Muscle of arm (tissue), 12 donors: ENCODE data around the gene WWOX. TPM values are rescaled to one million over a fixed set of nuclear protein-coding genes. Genes with fewer than 3 reads are reported as not detected.

Experiments used
- DNase-seq: peaks from one replicate; pipeline ENCODE4 v3.0.0-alpha.2; 2013
- polyA plus RNA-seq, 12 donors: library from polyadenylated mRNA; unstranded; fragments of 120-200 nt; gene quantifications; one replicate each; pipeline ENCODE4 v1.2.1, GENCODE V29; 2013; ENCODE audit not compliant: insufficient read length in 12 of 12

Gene WWOX
- polyA plus RNA-seq, 12 donors = 7.4 to 17.2 (median 10.9) TPM; not detected in 2

DNA sequence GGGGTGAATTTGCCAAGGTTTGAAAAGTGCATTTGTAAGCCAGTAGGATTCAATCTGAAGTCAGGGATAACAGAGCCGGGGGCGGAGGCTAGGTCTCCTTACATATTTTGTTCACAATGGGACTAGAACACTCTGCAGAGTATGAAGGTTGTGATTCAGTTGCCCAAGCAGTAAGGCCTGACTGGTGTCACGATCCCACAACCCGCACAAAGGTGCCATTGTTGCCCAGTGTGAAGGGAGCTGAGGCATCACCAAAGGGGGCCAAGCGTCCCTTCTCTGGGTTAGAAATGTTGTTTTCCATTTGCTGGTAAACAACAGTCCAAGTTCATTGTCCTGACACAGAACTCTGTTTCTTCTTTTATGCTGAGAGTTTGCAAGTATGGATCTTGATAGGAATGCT lies 1029.3 kb downstream of the WWOX start:
- DNase-seq = no peak

DNA sequence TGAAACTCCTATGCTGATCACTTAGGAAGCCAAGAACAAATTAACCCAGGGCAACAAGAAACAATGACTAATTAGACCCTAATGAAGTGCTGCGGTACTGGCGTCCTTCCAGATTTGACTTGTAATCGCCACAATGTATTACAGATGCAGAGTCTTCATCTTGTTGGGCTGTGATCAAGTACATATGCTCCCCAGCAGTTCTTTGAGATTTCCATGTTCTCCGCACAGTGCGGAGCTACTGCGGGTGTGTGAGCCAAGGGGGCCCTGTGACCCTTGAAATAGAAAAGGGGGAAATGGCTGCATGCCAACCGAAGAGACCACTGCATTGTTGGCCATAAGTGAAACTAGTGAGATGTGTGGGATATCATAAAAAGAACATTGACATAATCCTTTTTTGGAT lies 1031.2 kb downstream of the WWOX start:
- DNase-seq = no peak

DNA sequence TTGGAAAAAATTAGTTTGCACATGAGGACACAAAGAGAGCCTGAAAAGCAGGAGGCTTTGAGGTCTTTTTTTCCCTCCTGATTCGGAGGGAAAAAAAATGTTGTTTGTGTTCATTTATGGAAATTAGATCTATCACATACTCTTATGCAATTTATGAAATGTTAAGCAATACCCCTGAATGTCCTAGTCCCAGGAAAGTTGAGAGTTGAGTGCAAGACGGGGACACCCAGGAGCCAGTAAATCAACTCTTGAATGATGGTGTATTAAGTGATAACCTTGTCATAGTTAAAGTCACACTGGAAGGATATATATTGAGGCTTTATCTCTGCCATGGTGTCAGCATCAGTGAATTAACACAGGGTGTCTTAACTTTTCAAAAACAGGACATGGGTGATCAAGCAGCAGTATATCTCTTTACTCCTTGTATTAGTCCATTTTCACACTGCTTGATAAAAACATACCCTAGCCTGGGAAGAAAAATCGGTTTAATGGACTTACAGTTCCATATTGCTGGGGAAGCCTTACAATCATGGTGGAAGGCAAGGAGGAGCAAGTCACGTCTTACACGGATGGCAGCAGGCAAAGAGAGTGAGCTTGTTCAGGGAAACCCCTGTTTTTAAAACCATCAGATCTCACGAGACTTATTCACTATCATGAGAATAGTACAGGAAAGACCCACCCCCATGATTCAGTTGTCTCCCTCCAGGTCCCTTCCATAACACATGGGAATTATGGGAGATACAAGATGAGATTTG lies 1032.0 kb downstream of the WWOX start:
- no peak for DNase-seq

DNA sequence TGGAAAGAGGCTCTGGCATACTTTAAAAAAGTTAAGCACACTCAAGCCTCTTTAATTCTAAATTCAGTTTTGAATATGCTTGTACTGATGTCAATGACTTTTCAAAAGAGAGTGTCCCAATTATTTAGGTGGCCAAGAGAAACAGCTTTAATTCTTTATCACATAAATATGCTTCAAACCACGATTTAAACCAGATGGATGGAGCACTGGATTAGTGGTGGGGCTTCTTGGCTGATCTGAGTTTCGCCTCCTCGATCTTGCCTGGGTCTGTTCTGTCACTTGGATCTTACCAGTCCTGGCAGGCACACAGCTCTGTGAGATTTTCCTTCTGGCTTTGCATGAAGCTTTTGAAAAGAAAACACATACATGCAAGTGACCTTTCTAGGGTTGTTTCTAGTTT lies 1033.2 kb downstream of the WWOX start:
- DNase-seq = peak; percentile 53

DNA sequence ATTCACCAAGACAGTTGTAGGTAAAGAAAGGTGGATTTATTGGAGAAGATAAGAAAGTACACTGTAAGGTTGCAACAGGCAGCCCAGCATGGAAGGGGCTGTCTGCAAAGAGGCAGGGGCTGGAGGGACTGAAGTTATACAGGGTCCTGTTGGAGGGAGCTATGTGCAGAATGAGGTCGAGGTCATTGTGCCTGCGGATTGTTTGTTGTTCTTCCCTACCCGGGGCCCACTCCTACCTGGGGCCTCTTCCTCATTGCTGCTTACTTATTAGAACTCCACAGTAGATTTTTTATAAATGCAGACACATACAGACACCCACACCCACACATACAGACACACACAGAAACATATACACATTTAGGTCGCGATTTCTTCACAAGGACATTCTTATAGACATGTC lies 1034.8 kb downstream of the WWOX start:
- no peak for DNase-seq

DNA sequence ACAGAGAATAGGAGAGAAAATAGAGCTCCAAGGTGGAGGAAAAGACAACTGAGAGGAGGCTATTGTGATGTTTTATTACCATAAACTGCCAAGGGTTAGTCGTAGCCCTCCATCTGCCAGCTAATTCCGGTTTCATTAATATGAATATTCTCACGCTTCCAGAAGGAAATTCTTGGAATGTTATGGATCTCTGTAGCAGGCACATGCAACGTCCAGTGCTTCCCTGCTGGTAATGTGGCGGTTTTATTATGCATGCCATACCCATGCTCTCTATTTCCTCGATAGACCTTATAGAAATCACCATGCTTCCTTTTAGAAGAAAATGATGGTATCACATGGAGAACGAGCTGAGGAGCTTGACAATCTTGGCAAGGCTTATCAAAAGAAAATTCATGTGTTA lies 1037.5 kb downstream of the WWOX start:
- DNase-seq = no peak

DNA sequence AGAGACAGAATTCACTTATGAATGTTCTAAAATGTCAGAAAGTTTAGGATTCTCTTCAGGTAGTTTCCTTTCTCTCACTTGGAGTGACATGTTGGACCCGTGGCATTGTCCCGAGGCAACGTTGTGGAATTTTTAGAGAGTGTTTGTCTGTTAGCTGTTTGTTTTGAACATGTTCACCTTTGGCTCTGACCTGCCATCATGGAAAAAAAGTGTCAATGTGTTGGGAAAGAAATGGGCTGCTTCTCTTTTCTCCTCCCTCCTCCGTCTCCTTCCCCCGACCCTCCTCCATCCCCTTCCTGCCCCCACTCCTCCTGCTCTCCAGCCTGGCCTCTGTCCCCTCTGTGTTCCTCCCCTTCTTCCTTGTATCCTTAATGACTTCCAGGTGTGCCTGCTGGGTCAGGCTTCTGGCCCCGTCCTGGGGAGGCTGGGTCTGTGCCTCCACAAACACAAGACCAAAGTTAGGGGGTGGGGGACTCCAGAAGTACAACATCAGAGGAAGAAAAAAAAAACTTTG lies 1038.0 kb downstream of the WWOX start:
- no peak for DNase-seq

DNA sequence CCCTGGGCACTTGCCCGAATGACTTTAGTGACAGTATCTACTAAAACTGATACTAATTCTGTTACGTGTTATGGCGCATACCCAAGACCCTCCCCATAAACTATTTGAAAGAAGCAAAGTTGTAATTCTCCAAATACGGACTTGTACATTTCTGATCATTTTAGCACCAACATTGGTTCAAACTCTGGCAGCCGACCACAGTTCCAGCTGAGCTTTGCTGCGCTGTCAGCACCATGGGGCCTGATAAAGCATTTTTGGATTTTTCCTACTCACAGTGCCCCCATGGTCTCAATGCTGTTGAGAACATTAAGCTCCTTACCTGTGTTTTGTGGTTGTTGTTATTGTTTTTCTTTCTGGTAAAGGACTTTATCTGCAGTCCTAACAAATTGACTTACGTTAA lies 1040.3 kb downstream of the WWOX start:
- no peak for DNase-seq

DNA sequence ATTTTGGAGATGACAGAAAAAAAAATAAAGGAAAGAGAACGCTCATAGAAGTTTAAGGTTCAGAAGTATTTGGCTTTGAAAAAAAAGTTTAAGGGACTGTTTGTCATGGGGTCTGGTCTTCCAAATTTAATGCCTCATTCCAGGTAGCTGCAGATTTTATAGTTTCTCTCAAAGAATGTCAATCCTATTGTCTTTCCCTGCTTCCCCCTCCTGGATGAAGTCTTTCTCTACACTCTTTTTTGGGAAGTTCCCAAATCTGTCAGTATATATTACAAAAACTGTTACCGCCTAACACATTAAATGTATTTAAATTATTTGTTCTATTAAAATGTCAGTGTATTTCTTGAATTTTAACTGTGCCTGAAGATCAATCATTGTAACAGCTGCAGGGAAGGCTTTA lies 1043.6 kb downstream of the WWOX start:
- no peak for DNase-seq

DNA sequence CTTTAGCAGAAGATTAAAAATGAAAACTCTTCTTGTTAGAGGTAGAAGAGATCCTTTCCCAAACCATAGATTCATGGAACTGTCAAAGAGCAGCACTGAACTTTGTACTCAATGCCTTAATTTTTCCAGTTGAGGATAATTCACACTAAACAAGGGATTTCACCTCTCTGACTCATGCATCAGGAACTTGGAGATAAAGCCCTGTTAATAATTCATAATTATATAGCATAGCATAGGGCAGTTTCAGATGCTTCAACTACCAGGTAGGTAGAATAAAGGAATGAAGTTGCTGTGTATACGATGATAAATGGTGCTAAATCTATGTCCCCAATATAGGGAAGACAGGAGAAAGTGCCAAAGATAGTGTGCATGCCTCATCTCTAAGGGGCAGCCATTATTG lies 1050.7 kb downstream of the WWOX start:
- no peak for DNase-seq

DNA sequence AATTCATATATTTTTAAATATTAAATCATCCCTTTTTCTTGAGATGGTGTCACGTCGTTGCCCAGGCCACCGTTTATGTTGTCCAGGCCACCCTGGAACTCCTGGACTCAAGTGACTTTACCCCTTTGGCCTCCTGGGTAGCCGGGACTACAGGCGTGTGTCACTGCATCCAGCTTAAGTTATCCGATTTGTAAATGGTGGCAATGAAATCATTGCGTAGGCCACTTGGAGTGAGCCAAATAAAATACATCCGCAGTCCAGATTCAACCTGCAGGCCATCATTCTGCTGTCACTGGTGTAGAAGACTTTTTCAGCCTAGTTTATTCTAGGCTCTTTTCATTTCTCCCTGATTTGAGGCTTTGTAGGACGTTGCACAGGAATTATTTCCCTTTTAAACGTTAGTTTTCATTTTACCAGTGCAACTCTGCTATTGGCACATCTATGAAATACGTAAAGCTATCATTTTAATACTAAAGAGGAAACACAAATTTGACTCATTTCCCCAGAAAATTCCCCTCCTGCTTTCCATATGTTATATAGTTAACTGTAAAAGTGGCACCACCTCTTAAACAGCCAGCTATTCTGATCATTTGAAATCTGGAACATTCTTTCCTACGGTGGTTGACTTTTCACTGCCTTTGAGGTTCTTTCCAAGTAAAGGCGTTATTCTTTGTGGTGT lies 1051.3 kb downstream of the WWOX start:
- no peak for DNase-seq

DNA sequence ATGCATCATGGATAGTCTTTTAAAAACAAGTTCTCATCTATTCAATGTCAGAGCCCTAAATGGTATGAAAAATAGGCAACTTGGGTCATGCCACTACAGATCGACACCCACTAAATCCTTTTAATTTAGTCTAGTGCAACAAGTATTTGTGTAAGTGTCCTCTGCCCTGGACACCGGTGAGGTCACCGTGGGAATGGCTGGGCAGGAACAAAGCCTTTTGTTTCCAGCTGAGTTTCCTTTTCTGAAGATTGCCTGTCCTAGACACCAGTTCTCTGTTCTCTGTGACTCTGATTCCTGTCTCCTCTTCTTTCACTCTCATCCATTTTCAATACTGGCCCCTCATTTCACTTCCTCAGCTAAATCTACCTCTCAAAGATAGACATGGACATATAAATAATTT lies 1054.6 kb downstream of the WWOX start:
- no peak for DNase-seq

DNA sequence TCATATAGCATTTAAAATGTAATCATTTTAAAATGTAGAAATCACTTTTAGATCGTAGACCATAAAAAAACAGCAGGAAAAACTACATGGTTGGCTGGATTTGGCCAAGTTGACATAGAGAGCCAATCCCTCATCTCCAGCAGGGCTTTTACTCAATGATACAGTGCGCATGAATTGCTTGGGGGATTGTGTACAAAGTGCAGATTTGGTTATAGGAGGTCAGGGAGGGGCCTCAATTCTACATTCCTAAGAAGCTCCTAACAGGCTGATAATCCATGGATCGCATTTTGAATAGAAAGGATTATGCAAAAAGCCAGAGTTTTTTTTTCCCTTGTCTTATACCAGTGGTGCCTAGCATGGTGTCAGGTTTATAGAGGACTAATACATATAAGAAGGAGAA lies 1056.0 kb downstream of the WWOX start:
- DNase-seq = no peak

DNA sequence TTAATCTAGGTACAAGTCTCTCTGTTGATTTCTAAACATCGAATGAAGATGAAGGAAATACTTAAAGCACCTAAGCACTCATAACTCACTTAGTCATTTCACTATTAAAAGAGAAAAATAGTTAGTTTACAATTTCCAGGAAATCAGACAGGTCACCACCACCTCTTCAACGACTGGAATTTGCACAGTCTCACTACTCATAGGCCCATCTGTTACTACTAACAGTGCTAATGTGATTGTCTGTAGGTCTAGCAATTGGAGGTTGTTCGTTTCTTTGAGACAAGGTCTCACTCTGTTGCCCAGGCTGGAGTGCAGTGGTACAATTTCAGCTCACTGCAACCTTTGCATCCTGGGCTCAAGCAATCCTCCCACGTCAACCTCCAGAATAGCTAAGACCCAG lies 1056.5 kb downstream of the WWOX start:
- no peak for DNase-seq

DNA sequence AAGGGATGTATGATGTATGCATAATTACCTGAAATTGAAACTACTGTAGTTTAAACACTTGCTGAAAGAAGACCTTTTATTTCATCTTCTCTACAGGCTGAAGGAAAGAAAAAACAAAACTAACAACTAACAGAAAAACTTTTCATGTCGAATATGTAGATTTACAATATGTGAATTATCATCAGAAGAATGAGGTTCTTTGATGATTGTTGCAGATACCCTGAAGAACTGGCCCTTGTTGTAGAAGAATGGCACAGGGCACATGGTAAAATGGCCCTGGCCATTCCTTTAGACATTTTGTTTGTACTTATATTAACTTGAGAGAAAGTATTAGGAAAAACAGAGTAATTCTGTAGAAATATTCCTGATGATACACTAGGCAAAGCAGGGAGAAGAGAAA lies 1057.3 kb downstream of the WWOX start:
- no peak for DNase-seq

DNA sequence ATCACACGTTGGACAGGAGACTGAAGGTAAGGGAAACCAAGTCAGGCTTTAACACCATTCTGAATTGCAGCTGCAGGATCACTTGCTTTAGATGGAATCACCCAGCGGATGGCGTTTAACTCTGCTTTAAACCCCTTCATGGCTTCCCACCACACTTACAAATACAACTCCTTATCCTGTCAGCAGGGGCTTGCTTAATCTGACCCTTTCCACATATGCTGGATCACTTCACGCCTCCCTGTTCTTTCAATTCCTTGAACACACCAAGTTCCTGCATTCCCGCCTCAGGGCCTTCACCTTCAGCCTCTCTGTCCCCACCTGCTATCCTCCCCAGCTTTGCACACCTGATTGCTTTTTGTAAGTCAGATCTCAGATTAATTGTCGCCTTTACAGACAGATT lies 1058.9 kb downstream of the WWOX start:
- DNase-seq = no peak

DNA sequence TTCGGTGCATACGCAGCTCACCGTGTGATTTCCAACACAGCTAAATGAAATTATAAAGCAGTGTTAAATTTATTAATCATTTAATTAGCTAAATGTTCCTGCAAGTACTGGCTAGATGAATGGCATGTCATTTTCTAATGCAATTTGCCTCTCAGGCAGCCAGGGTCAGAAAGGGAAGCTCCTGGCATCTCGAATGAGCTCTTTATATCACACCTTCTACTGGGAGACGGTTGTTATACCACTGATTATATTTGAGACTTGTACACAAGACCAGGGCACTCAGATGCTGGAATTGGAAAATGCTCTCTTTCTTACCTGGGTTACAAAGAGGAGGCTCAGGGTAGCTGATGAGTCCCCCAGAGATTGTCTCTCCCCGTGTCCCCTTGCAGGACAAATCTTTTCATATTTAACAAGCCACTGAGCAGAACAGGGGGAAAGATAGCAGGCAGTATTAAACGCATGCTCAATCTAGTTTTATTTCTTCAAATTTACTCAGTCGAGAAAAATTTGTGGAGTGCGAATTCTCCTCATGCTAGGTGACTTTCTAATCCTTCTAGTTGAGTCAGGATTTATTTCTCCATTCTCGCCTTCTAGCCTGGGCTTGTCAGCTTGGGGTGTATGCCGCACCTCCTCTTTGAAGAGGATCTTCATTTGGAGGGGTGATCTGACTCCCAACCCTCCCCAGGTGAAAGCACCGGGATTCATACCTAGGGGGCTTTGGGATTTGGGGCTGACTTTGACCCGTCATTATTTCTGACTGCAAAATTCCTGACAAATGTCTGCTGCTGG lies 1060.0 kb downstream of the WWOX start:
- DNase-seq = no peak

DNA sequence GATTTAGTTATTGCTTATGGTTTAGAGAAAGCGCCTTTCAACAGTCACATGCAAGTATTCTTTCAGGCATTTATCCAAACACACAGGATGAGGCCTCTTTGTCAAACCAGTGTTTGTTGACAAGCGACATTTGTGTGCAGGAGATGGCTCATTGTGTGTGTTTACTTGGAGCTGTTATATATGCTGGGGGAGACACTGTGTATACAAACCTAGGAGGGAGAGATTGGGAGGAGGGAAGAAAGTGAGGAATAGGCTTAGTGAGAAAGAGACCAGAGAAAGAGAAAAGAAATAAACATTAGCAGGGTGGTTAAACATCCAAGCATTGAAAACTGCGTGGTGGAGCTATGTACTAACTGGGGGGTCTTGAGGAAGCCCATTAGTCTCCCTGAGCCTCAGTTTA lies 1063.5 kb downstream of the WWOX start:
- DNase-seq = no peak

DNA sequence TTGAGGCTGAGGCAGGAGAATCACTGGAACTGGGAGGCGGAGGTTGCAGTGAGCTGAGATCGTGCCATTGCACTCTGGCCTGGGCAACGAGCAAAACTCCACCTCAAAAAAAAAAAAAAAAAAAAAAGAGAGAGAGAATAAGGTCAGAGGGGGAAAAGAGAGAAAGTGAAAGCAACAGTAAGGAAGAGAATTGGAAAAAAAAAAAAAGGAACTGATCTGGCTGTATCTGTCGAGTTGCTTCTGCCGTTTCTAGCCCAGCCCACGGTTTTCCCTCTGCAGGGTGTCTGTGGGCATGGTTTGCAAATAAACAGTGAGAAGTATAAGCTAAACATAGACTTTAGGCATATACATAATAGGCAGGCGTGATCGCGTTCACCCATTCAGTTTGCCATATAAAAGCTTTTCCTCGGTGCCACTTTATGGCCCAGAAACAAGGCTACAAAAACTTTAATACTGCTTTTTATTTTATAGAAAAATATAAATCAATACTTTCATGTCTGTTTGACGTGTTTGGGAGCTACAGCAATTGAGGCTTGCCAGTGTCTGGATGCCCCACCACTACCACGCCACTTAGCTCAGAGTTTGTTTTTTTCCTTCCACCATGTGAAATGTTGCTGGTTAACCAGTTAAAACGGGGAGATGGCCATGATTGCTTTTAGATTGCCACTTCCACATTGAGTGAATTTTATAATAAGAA lies 1064.4 kb downstream of the WWOX start:
- DNase-seq = no peak

DNA sequence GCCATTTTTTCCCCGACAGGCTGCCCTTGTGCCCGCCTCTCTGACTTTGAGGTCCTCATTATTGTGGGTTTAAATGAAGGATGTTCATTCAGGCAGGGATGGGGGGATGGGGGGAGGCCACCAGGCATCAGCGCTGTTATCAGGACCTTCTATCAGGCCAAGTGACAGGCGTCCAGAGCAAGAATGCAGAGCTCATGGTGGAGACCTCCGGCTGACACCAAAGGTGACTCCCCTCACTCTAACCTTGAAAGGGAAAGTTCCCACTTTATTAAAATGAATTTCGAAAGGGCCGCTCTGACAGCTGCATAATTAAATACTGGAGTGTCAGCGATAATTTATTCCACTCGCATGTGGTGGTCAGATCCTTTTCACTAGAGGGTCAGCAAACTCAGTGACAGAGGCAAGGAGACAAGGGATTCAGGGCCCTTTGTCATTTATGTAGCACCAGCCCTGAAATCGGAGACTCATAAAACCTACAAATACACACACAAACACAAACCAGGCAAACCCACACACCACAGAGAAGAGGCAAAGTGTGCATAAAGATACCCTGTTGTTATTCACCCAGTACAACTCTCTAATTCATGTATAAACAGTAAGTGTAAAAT lies 1065.0 kb downstream of the WWOX start:
- DNase-seq = no peak

DNA sequence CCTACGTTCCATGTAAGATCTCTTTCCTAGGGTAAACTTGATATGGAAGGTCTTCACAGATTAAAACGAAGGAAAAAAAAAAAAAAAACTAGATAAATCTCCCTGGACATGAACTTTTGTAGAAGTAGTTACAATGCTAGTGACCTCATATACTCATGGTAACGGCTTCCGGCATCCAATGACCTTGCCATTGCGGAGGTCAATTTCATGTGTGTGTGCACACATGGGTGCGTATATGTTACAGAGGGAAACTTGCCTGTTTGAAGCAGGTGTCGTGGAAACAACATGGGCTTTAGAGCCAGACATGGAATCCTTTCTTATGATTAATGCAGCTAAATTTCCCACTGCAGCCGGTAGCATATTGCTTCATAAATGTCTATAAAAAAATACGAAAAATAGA lies 1065.6 kb downstream of the WWOX start:
- DNase-seq = no peak

DNA sequence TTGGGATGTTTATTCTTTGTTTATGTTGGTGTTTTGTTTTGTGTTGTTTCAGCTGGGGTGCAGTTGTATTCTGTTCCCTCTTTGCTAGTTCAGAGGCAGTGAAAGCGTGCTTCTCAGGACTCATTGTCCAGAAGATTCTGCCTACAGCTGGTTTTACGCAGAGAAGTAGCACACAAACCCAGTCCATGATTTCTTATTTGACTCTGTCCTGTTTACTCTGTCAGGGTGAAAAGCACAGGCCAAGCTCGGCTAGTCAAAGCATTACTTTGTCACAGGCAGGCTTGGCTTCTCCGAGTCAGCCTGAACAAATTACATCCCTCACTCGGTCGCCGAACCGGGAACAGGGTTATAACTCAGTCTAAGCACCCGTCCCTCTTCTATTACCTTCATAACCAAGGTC lies 1066.1 kb downstream of the WWOX start:
- no peak for DNase-seq
